HG03457 (cell line): Measurements from ENCODE around the gene MAPK1.
"Not testable (repeated sequence)": the region's sequence is repeated elsewhere in the genome, so short reads cannot be mapped to it uniquely, and the experiment has no call there.

Experiments
- ATAC-seq: cut with Tn5 transposase; IDR thresholded peaks from one replicate; pipeline ENCODE4 v1.9.1; 2021; ENCODE audit warnings: moderate number of reproducible peaks; ENCODE audit not compliant: unreplicated experiment

Gene MAPK1

DNA sequence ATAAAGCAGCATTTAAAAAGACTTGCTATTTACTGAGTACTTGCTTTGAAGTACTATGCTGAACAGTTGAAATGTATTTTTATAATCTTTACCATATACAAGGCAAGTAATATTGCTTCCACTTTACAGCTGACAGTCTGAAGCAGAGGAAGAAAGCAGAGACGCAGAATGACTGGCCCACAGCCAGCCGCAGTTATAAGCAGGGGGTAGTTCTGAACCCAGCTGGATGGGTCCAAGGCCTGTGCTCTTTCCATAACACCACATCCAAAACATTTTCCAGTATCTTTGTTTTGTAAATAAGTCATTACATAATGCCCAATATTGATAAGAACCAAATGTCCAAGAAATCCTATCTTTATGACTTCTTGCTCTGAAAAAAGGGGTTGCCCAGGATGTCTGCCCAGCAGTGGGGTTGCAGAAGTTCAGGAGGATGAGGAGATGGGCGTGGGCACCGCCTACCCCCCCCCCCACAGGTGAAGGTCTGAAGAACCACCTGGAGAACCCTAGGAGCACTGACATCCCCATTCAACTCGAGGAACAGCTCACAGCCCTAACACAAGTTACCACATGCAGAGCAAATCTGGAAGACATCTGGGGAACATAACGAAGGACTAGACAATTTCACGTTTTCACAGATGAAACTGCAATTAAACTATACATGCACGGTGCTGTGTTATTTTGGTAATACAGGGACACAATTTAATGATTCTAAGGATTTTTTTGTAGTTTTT is 107.6 kb downstream of the MAPK1 start:
- no peak for ATAC-seq

DNA sequence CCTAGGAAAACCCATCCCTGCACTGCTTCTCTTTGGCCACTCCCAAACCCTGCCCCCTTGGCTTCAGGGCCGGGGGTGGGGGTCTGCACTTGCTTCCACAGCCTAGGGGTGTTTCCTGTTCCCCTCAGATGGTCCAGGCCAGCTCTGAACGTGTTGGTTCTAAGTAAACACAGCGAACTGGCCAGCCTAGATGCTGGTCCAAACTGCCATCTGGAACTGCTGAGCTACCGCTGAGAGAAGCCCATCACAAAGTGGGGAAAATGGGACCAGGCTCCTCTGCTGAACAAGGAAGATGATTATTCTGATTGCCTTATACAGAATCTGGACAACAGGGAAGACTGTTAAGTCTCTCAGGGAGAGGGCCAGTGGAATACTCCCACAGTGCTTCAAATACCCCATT is 108.4 kb downstream of the MAPK1 start:
- ATAC-seq: no peak

DNA sequence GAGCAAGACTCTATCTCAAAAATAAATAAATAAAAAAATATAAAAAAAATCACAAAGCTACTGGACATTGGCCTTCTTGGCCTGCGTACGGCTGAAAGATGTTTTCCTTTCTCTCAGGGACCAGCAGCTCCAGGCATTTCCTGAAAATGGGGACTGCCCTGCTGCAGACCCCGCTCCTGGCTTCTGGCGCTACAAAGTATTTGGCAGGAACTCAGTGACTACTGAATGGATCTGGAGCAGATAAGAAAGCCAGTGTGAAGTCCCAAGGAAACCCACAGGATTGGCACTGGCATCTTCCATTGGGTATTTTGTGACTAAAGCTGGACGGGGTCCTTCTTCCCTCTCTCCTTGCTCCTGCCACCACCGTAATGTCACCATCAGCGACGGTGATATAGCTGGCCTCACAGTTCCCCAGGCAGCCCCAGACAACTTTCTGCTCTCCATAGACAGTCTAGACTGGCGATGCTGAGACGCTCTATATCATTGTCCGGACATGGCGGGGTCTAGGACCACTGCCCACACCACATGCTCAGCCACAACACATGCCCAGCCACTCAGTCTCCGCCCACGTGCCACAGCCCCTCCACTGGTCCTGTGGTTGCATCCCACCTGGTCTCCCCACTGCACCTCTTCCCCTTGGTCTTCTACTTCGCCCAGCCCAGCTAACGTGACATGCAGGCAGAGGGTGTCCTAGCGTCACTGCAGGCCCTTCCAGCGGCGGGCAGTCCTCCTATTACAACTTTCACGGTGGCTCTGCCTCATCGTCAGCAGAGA is 109.2 kb downstream of the MAPK1 start:
- ATAC-seq: no peak

DNA sequence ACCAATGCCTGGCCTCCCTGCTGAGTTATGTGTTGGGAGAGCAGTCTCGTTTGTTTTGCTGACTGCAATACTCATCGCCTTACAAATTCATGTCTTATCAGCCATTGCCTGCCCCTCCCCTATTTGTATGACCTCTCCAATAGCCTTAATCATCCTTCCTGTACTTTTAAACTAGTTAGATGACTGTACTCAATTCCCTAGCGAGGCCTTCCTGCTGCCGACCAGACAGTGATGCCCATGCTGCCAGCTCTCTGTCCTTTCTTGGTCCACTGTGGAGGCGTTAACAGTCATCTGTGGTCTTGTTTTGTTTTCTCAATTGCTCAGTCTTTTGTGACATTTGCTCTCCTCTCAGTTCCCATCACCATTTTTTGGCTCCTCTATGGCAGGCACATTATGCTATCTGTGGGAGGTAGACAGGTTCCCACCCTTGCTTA is 111.6 kb downstream of the MAPK1 start:
- ATAC-seq: no peak

DNA sequence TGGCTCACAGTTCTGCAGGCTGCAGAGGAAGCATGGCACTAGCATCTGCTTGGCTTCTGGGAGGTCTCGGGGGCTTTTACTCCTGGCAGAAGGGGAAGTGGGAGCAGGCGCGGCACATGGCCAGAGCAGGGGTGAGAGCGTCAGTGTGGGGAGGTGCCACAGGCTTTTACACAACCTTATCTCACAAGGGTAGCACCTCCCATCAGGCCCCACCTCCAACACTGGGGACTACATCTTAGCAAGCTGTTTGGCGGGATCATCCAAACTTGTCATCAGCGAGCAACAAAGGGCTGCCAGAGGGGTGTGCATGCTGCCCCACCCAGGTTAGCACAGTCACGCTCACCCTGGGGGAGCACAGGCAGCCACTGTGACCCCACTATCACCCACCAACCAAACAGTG is 112.9 kb downstream of the MAPK1 start:
- ATAC-seq: no peak

DNA sequence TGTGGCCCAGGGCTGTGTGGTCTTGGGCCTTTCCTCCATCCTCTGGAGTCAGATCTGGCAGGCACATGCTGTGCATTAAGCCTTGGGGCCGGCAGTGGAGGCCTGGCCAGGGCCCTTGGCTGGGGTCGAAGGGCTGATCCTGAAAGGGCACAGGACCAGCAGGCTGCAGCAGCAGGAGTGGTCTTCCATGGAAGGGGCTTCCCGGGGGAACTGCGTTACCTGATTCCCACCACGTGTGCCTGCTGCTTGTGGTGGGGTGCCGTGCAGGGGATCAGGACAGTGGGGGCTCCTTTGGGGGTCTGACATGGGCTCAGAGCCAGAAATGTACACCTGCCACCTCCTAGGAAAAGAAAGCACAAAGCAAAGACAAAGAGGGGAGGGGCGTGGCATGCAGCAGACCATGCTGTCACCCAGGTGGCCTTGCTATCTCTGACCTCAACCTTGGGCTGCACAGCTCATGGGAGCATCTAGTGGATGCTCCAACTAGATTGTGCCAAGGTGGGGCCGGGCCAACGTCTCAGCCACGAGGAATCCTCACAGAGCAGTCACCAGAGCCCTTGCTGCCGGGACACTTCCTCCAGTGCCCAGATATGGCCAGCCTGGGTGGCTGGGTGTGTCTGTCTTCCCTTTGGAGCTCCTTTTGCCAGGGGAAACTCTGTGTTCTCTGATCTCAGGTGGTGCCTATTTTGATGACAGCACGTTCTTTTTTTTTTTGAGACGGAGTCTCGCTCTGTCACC is 113.9 kb downstream of the MAPK1 start:
- ATAC-seq: no peak

DNA sequence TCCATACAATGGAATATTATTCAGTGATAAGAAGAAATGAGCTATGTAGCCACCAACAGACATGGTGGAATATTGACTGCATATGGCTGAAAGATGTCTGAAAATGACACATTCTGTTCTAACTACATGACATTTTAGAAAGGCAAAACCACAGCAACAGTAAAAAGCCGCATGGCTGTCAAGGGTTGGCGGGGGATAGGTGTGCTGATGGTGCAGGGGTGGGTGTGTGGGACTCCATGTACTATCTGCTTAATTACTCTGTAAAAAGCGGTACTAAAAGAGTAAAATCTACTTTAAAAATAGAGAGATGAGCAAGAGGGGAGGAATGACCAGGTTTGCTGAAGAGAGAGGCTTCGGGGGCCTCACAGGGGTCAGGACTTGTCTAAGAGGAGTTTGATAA is 115.2 kb downstream of the MAPK1 start:
- ATAC-seq: no peak

DNA sequence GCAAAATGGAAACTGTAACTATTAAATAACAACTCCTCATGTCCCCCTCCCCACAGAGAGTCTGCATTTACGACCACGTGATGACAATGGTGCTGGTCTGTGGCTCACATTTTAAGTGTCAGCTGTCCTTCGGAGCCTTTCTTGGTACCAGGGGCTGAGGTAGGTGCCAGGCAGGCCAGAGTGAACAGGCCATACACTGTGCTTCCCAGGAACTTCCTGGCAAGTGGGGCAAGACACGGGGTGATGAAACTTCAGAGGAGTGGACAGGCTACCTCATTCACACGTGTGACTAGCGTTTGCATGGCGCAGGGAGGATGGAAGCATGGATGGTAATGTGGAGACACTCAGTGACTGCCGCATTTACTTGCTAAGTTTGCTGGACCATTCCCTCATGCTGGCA is 121.5 kb downstream of the MAPK1 start:
- no peak for ATAC-seq

DNA sequence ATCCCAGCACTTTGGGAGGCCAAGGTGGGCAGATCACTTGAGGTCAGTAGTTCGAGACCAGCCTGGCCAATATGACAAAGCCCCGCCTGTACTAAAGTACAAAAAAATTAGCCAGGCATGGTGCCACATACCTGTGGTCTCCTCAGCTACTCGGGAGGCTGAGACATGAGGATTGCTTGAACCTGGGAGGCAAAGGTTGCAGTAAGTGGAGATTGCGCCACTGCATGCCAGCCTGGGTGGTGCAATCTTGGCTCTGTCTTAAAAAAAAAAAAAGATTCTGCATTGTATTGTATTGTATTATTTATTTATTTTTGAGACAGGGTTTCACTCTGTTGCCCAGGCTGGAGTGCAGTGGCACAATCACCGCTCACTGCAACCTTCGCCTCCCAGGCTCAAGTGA is 122.5 kb downstream of the MAPK1 start:
- ATAC-seq: not testable (repeated sequence)

DNA sequence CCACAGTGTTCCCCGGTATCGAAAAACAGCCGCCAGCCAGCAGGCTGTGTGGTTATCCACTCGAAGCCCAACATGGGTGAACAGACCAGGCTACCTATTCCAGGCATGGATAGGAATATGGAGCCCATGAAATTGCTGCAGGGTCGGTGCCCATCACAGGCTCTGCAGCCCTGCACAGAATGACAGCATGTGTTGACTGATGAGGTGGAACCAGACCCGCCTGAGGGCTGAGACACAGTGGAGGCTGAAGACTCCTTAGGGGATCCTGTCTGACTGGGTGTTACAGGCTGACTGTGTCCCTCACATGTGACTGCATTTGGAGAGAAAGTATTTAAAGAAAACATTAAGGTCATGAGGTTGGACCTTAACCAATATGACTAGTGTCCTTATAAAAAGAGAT is 125.7 kb downstream of the MAPK1 start:
- ATAC-seq: no peak

DNA sequence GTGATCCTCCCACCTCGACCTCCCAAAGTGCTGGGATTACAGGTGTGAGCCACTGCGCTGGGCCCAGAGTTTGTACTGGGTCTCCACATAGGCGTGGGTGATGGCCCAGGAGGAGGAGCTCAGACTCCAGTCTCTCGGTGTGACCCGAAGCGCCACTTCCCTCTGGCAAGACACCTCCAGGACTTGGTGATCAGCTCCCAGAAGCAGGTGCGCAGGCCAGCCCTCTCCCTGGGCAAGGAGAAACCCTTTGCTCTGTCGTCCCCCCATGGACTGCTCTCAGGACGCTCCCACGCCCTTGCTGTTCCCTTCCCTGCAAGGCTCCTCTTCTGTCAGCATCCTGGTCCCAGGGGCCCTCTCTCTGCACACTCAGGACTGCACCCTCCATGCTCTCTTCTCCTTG is 126.4 kb downstream of the MAPK1 start:
- ATAC-seq: no peak

DNA sequence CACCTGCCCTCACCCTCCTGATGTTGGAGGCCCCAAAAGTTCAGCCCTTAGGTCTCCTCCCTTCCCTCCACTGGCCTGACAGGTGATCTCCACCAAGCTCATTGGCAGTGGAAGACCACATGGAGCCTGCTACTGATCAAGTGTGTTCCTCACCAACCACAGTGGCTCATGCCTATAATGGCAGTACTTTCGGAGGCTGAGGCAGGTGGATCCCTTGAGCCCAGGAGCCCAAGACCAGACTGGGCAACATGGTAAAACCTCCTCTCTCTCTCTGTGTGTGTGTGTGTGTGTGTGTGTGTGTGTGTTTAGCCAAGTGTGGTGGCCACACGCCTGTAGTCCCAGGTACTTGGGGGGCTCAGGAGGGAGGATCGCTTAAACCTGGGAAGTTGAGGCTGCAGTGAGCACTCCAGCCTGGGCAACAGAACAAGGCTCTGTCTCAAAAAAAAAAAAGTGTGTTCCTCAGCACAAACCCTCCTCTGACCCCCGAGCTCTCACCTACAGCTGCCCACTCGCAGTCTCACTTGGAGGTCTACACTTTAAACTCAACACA is 127.5 kb downstream of the MAPK1 start:
- ATAC-seq: no peak

DNA sequence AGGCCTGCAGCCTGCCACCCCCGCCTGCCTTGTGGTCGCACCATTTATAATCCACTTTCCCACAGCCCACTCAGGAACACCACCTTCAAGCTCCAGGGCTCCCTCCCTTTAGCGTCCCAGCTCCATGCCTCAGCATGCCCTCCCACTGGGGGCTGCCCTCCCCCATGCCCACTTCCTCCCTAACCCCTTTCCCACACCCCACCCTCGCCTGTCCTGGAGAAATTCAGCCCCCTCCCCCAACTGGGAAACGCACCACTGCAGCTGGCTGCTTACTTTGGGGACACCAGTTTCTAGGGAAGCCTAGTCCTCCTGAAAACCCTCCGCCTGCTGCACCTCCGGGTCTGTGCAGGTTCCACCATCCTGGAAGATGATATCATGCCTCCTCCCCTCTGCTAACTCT is 128.5 kb downstream of the MAPK1 start:
- ATAC-seq: no peak

DNA sequence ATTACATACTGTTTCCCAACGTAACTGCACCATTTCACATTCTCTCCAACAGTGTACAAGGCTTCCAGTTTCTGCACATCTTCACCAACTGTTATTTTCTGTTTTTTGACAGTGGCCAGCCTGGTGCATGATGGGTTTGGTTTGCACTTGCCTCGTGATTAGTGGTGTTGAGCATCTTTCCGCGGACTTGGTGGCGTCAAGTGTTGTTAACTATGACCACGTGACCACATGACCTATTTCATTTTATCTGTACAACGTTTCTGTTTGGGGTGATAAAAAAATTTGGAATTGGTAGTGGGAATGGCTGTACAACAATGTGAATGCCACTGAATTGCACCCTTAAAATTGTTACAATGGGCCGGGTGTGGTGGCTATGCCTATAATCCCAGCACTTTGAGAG is 129.4 kb downstream of the MAPK1 start:
- no peak for ATAC-seq

DNA sequence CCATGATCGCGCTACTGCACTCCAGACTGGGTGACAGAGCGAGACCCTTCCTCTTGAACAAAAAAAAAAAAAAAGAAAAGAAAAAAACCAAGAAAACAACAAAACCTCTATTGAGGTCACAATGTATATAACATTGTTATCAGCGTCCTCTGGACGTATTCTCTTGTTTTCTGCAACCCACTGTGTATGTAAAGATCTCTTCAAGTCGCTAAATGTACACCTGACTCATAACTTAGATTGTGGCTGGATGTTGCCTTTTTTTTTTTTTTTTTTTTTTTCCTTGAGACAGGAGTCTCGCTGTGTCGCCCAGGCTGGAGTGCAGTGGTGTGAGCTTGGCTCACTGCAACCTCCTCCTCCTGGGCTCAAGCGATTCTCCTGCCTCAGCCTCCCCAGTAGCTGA is 130.5 kb downstream of the MAPK1 start:
- no peak for ATAC-seq

DNA sequence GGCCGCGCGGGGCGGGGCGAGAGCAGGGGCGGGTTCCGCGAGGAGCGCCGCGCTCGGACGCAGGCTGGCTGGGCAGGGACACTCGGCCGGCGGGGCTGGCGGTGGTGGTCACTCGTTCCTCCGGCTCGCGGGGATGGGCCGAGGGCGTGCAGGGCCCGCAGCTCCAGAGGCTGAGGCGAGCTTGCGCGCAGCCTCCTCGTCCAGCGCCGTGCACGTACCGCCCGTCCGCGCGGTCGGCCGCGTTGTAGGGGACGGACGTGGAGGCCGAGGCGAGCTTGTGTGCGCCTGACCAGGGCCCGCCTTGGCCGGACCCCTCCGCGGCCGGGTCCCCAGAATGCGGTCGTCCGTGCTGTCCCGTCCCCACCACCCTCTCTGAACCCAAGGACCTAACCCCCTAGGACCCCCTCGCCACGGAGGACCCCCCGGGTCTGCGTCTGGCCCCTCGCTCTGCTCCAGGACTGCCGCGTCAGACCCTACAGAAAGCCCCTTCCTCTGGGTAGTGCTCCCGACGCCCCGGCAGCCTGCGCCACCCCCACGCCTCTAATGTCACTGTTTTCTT is 131.3 kb downstream of the MAPK1 start:
- ATAC-seq: peak; percentile 13

DNA sequence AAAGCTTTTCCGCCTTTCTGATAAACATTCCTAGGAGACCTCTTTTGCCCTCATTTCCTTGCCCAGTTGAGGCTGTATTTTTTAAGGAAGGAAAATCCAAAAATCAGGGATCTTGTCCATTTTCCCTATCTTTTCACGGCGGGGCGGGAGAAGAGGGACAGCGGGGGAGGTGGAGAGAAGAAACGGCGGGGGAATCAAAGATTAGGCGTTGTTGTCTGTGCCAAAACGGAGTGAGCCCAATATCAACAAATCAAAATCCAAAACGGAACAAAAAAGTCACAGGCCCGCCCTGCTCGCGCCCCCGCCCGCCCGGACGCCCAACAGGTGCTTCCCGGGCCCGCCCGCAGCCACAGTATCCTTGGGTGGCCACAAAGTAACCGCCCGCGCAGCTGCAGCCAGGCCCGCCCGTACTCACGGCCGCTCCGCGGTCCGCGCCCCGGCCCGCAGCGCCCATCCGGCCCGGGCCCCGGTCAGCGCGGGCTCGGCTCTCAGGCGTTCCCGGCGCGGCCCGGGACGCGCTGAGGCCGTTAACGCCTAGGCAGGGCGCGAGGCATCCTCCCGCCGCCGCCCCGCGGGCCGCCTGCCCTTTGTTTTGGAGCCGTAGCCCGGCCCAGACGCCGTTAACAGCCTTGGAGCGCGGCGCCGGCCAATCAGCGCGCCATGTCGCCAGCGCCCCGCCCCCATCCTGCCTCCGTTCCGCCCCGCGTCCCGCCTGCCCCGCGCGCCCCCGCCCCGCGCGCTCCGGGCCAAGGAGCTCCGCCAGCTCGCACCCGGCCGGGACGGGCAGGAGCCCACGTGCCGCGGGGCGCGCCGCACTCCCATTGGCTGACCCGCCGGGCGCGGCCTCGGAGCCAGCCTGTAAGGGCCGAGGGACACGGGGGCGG is 132.0 kb downstream of the MAPK1 start, which contains the start of gene YPEL1:
TSS of gene YPEL1 (minus strand) at position 595 of the 884 bp plus-strand sequence. CDS start 25,050 bp downstream, outside the sequence.
- peak; percentile 70 for ATAC-seq

DNA sequence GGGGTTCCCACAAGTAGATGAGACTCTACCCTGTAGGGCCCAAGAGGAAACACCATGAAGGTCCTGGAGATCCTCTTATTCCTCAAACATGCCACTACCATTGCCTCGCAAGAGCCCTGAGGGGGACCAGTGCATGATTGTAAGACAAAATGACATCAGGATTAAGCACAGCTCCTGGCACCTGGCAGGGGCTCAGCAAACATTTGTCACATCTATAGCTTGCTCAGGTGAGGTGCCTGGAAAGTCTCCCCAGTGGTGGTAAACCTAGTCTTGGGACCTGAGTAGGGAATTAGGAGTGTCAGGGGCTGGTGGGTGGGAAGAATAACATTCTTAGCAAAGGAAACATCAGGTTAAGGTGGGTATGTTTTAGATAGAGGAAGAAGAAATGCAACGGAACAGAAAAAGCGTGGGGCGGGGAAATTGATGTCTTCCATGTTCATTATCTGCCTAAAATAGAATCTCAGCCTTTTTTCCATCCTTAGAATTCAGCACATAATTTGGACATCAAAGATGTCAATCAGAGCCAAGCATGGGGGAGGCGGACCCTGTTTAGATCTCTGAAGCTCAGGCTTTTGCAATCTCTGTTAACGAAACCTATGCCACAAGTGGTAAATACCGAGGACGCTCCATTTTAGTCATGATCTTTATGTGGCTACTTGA is 132.8 kb downstream of the MAPK1 start:
- ATAC-seq: no peak

DNA sequence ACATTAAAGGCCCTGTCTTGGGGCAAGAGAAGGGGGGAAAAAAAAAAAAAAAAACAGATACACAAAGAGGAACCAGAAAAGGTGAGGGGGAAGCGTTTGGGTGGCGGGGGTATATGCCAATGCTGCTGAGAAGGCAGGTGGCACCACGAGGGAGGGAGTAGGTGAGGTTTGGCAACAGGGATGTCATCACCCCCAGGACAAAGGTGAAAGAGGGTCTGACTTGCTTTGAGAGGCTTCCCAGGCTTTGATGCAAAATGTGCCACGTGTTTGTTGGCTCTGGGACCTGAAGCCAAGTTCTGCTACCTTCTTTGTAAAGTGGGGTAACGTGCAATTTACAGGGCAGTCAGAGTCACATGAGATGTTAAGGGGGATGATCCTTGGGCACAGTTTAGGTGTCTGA is 135.9 kb downstream of the MAPK1 start:
- ATAC-seq: no peak
